Smooth muscle cell (in vitro differentiated cells): ENCODE measurements around the gene PCNT. TPM values are rescaled to one million over a fixed set of nuclear protein-coding genes. Genes with fewer than 3 reads are reported as not detected.

Source experiments
- DNase-seq: peaks from one replicate; lab custom pipeline; 2025; ENCODE audit not compliant: unreplicated experiment; lab: John Stamatoyannopoulos, UW
- H2AFZ ChIP-seq: fragments of 200-600 bp; sonication (generic); 2 replicates; pipeline ENCODE4 v1.6.0; 2016; ENCODE audit warnings: antibody characterized with exemption, low read depth, mild to moderate bottlenecking
- H3F3A ChIP-seq: fragments of 200-600 bp; sonication (generic); 2 replicates; pipeline ENCODE4 v1.6.0; 2017; ENCODE audit warnings: antibody characterized with exemption, low read depth
- H3K27ac ChIP-seq: fragments of 200-600 bp; sonication (generic); 2 replicates; pipeline ENCODE4 v1.5.1; 2016; ENCODE audit warnings: low read depth, mild to moderate bottlenecking
- H3K27me3 ChIP-seq: fragments of 200-600 bp; sonication (generic); 2 replicates; pipeline ENCODE4 v1.6.1; 2016; ENCODE audit warnings: low read depth, mild to moderate bottlenecking
- H3K36me3 ChIP-seq: fragments of 200-600 bp; sonication (generic); 2 replicates; pipeline ENCODE4 v1.5.1; 2016; ENCODE audit warnings: low read depth
- H3K4me1 ChIP-seq: fragments of 200-600 bp; sonication (generic); 2 replicates; pipeline ENCODE4 v1.5.1; 2016; ENCODE audit warnings: low read depth
- H3K4me2 ChIP-seq: fragments of 200-600 bp; sonication (generic); 2 replicates; pipeline ENCODE4 v1.6.0; 2016; ENCODE audit warnings: mild to moderate bottlenecking
- H3K4me3 ChIP-seq: fragments of 200-600 bp; sonication (generic); 2 replicates; pipeline ENCODE4 v1.5.1; 2016; ENCODE audit warnings: mild to moderate bottlenecking
- H3K79me2 ChIP-seq: fragments of 200-600 bp; sonication (generic); 2 replicates; pipeline ENCODE4 v1.6.0; 2016; ENCODE audit warnings: low read depth, mild to moderate bottlenecking
- H3K9ac ChIP-seq: fragments of 200-600 bp; sonication (generic); 2 replicates; pipeline ENCODE4 v1.6.0; 2016; ENCODE audit warnings: low read depth
- H3K9me3 ChIP-seq: fragments of 200-600 bp; sonication (generic); replicated peaks from 2 replicates; pipeline ENCODE4 v1.5.1; 2016; ENCODE audit warnings: low read depth
- H4K20me1 ChIP-seq: fragments of 200-600 bp; sonication (generic); 2 replicates; pipeline ENCODE4 v1.6.0; 2016; ENCODE audit warnings: low read depth
- CTCF ChIP-seq: fragments of 200-600 bp; sonication (generic); IDR thresholded peaks from 2 replicates; pipeline ENCODE4 v1.5.1; 2017; ENCODE audit warnings: borderline replicate concordance, mild to moderate bottlenecking, antibody characterized with exemption; ENCODE audit not compliant: insufficient read depth, poor library complexity, severe bottlenecking
- WGBS: methylation state at CpG from one replicate; pipeline ENCODE4 v1.1.7; 2016; ENCODE audit warnings: low lambda C conversion rate; 5-methylcytosine and 5-hydroxymethylcytosine counted together
- polyA plus RNA-seq: library from polyadenylated mRNA; unstranded; fragments of >200 nt; fragmentation: Nextera tagmentation; extraction: Ambion mirVana; gene quantifications from 2 replicates; pipeline ENCODE4 v1.2.1, GENCODE V29; 2016
- total RNA-seq: library from RNA; depleted of rRNA; stranded (reverse); fragments of >200 nt; gene quantifications from 2 replicates; pipeline ENCODE4 v1.2.3, GENCODE V29; 2014

Gene PCNT
- total and polyA plus RNA-seq, 2 experiments from 2014 or later: 9.3 to 10.8 TPM

- Histone ChIP-seq H3K79me2 (no peaks in the 10 kb centered on the region), H3K27ac (no peak overlapping the region), H2AFZ (no peak overlapping the region), H3K4me3 (peak overlapping the region; percentile 45), H3F3A (no peaks in the 10 kb centered on the region), H4K20me1 (no peaks in the 10 kb centered on the region), H3K36me3 (no peaks in the 10 kb centered on the region), H3K27me3 (no peaks in the 10 kb centered on the region), H3K9me3 (no peaks in the 10 kb centered on the region), H3K9ac (no peak overlapping the region), H3K4me2 (peak overlapping the region; percentile 85), H3K4me1 (peaks cover 10% of the 10 kb centered on the region)
- no peak for TF ChIP-seq CTCF
- DNase-seq: no peak
- WGBS: 34% methylated on average over 82 of the region's 84 CpGs
These were observed 26.4 kb upstream of the PCNT start for GRCh38 chr21:46297338-46298271.

GRCh38 chr21:46299167-46299566, 24.8 kb upstream of the PCNT start:
- Histone ChIP-seq H4K20me1 (no peaks in the 10 kb centered on the region), H3K27ac (no peak overlapping the region), H3K4me1 (peaks cover 10% of the 10 kb centered on the region), H3K9ac (no peak overlapping the region), H3K4me3 (no peak overlapping the region), H3K4me2 (no peak overlapping the region), H3K79me2 (no peaks in the 10 kb centered on the region), H3F3A (no peaks in the 10 kb centered on the region), H3K36me3 (no peaks in the 10 kb centered on the region), H3K27me3 (no peaks in the 10 kb centered on the region), H2AFZ (no peak overlapping the region), H3K9me3 (no peaks in the 10 kb centered on the region)
- TF ChIP-seq CTCF: no peak
- 87% methylated on average over 9 of the region's 9 CpGs for WGBS
- DNase-seq: no peak

- no peaks in the 10 kb centered on the region for H3K79me2 ChIP-seq
- H3F3A ChIP-seq: no peaks in the 10 kb centered on the region
- no peaks in the 10 kb centered on the region for H3K4me1 ChIP-seq
- no peak for DNase-seq
- no peaks in the 10 kb centered on the region for H3K36me3 ChIP-seq
- H3K9me3 ChIP-seq: no peaks in the 10 kb centered on the region
- TF ChIP-seq CTCF: no peak
- H3K4me2 ChIP-seq: no peak overlapping the region
- WGBS: 93% methylated on average over 14 of the region's 14 CpGs
- no peaks in the 10 kb centered on the region for H4K20me1 ChIP-seq
- no peak overlapping the region for H3K27ac ChIP-seq
- no peaks in the 10 kb centered on the region for H3K27me3 ChIP-seq
- H2AFZ ChIP-seq: no peak overlapping the region
- H3K4me3 ChIP-seq: no peak overlapping the region
- no peak overlapping the region for H3K9ac ChIP-seq
These were observed 22.2 kb upstream of the PCNT start for GRCh38 chr21:46301759-46302158.
